ENCODE results near the gene TREML1.
"Not testable (repeated sequence)": the region's sequence is repeated elsewhere in the genome, so short reads cannot be mapped to it uniquely, and the experiment has no call there.

TREML1 gene

DNA sequence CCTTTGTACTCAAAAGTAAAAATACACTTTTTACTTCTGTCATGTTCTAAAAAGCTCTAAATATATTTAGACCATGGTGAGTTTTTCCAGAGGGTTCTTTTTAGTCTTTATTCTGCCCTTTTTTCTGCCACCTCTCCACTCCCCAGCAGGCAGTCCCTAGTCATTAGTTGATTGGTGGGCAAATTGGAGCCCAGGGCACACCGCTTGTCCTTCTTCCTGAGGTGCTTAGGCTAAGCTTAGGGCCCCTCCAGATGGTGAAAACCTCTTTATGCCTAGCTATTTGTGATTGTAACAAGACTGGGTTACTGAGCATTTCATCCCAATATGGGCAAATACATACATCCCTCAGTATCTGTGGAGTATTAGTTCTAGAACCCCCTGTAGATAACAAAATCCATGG is 6.2 kb downstream of the TREML1 start:
- DNase-seq (ENCODE audit: low read depth): no peak

DNA sequence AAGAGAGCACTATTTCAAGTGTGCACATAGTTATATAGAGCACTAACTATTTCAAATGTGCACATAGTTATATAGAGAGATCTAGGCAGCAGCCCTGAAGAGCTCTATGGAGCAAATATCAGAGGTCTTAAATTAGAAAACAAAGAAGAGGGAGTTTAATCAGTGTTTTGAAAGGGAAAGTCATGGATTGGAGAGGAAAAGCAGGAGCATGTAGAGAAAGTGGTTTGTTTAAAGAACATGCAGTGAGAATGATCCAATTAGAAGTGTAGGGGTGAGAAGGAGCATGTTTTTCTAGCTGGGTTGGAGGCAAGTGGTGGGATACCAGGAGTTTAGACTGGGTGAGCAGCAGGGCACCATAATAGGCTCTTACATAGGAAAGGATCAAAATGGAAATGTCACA is 17.2 kb downstream of the TREML1 start:
- DNase-seq (ENCODE audit: low read depth): no peak

DNA sequence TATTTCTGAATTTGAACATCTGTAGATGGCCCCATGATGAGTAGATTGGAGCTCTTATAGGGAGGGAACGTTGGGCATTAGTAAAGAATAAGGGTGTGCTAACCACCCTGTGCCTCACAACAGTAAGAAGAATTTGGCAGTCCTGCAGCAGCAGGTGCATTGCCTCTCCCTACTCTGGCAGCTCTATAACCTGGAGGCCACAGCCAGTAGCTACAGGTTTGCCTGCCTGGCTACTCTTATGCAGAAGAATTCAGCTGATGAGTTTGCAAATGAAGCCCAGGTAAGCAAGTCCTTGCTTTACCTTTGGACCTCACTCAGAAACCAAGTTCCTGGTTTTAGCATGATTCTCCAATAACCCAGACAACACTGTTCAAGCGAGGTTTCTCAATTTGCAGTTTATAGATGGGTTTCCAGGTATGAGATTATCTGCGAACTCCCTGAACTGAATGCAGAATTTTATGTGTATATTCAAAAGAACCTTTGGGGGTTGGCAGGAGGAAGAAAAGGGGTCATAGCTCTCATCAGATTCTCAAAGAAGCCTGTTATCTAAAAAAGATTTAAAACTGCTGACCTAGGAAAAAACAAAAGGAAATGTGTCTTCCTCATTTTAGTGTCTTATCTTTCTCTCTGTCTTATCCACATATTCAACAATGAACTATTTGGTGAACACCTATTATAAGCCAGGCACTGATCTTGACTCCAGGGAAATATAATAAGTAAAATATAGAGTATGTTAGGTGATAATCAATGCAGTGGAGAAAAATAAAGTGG is 18.9 kb downstream of the TREML1 start:
- DNase-seq (ENCODE audit: low read depth): no peak

DNA sequence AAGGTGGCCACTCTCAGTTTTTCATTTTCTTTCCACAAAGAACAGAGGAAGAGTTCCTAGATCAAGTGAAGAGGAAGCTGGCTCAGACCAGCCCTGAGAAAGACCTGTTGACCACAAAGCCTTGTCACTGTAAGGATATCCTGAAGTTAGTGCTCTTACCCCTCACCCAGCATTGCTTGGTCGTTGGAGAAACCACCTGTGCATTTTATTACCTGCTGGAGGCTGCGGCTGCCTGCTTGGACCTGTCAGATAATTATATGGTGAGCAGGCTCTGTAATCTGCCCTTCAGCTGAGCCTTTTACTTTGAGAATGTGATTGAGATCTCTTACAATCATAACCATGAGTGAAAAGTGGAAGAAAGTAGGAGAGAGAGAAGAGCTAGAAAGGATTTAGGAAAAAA is 21.9 kb downstream of the TREML1 start:
- DNase-seq (ENCODE audit: low read depth): no peak

DNA sequence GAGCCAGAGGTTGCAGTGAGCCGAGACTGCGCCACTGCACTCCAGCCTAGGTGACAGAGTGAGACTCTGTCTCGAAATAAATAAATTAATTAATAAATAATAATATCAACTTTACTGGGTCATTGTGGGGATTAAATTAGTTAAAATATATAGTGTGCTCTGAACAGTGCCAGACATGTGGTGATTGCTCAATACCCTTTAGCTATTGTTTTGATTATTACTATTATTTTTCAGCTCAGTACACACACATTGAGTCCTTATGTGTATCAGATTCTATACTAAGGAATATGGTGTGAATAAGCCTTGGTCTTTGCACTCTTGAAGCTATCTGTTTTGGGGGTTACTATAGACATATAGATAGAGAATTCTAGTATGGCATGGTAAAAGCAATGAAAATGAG is 28.9 kb downstream of the TREML1 start:
- no peak for DNase-seq (ENCODE audit: low read depth)

DNA sequence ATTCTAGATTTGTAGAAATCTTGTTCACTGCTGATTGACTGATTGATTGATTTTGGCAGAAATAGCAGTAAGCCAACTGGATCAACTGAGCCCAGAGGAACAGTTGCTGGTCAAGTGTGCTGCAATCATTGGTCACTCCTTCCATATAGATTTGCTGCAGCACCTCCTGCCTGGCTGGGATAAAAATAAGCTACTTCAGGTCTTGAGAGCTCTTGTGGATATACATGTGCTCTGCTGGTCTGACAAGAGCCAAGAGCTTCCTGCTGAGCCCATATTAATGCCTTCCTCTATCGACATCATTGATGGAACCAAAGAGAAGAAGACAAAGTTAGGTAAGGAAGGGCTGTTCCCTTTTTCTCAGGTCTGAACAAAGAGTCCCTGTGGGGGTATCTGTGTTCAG is 31.2 kb downstream of the TREML1 start:
- no peak for DNase-seq (ENCODE audit: low read depth)

DNA sequence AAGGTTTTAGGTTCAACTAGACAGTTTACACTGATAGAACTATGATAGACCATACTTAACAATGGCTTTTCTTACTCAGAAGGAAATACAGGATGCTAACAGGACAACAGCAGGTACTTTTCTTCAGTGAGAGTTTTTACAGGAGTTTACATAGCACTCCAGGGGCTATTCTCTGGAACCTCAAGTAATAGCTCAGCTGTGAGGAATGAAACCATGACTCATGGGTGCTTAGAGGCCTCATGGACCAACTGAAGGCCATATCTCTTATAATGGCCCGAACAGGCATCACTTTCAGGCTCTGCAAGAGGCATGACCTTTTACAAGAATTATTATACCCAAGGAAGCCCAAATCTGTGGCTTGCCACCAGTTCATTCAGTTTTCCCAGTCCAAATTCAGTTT is 31.8 kb downstream of the TREML1 start:
- peak; percentile 11 for DNase-seq (ENCODE audit: low read depth)

DNA sequence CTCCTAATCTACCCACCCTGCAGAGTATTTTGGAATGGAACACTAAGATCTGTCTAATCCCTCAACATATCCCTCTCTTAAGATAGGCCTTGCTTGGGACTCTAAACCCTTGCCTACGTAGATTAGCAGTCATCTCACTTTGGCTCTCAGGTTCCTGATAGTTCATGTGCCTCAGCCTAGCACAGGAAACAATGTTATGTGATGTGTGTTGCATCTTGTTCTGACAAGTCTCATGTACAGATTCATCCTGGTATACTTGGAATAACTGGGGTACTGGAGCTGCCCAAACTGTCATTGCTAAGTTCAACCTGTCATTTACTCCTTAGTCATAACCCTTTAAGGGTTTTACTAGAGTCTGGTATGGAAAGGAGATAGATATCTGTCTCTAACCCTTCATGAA is 34.1 kb downstream of the TREML1 start:
- DNase-seq (ENCODE audit: low read depth): no peak

DNA sequence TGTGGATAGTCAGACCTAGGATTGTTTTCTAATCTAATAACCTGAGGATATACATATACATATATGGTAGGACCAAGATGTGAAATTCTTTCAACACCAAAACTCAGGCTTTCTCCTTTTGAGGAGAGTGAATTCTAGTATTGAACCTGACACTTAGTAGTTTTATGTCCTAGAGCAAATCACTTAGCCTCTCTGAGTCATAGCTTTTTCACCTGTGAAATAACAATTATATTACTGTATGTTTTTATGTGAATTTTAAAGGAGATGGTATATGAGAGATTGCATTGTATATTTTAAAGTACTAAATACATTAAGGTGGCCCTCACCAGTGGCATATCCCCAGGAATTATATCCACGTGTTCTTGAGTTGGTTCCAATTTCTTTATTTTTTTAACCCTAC is 34.6 kb downstream of the TREML1 start:
- DNase-seq (ENCODE audit: low read depth): no peak

DNA sequence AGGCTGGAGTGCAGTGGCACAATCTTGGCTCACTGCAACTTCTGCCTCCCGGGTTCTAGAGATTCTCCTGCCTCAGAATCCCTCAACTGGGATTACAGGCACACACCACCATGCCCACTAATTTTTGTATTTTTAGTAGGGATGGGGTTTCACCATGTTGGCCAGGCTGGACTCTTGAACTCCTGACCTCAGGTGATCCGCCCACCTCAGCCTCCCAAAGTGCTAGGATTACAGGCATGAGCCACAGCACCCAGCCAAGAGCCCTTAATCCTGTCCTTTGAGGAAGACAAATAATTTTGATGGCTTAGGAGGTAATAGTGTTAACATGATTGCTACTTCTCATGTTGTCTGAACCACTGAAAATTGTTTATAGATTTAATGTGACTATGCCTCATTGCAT is 39.1 kb downstream of the TREML1 start:
- not testable (repeated sequence) for DNase-seq (ENCODE audit: low read depth)

DNA sequence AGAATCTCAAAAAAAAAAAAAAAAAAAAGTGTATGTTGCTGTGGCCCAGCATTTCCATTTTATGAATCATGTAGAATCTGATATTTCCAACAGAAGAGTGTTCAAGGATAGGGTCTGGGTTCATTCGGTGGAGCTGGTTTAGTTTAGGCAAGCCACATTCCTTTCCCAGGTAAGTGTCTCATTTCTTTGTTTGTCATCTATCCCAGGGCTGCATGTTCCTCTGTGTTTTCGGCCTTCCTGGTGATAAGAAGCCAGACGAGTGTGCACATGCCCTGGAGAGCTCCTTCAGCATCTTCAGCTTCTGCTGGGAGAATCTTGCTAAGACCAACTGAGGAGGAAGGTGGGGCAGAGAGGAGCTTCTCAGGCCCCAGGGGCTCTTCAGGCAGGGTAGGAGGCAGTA is 43.1 kb downstream of the TREML1 start:
- no peak for DNase-seq (ENCODE audit: low read depth)

DNA sequence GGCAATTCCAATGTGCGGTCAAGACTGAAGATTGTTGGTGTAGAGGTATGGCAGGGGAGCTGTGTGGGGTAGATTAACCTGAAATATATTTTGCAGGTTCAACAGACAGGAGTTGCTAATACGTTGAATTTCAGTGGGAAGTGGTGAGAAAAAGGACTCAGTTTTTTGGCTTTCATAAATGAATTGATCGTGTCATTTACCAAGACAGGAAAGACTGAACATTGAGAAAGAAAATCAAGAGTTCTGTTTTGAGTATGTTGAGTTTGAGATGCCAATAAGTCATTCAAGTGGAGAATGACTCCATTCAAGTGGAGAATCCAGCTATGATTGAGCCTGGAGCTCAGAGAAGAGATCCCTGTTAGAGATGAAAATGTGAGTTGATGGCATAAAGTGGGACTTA is 50.3 kb downstream of the TREML1 start:
- no peak for DNase-seq (ENCODE audit: low read depth)

DNA sequence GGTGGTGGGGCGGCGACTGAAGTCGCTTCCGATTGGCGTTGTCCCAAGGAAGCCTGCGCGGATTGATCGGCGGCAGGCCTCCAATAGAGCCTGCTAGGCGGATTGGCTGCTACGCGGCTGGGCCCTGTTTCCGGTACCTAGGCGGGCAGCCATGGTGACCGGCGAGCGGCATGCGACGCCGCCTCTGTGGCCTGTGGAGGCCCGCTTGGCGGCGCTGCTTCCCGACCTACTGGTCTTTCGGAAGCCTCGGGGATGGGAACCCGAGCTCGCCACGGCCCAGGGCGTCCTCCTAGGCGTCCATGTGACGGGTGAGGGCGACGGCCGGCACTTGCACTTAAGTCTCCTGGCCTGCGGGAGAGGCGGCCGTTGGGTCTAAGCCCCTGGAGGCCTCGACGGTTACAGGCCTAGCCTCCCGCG is 53.3 kb downstream of the TREML1 start:
- DNase-seq (ENCODE audit: low read depth): no peak

Measured in non-pigmented ciliary epithelial cell (primary cell).